C1 segment of cervical spinal cord (tissue), 14 donors: ENCODE results near the gene BIRC6.
"Not testable (repeated sequence)": the region's sequence is repeated elsewhere in the genome, so short reads cannot be mapped to it uniquely, and the experiment has no call there.

Experiments used
- DNase-seq, 14 donors: peaks; one replicate each; lab custom pipeline; 2025; lab: John Stamatoyannopoulos, UW

The BIRC6 gene

DNA sequence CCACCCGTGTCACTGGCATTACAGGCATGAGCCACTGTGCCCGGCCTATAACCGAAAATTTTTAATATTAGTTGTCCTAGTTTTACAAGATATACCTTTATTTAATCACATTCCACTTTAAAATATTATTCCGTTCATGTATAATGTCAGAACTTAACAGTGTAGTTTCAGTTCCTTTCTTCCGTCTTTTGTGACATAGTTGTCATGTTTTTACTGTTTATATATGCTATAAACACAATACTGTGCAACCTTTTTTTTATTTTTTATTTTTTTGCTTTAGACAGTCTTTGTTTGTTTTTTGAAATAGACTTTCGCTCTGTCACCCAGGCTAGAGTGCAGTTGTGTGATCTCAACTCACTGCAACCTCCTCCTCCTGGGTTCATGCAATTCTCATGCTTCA, 141.5 kb downstream of the BIRC6 start:
- no peak for DNase-seq

DNA sequence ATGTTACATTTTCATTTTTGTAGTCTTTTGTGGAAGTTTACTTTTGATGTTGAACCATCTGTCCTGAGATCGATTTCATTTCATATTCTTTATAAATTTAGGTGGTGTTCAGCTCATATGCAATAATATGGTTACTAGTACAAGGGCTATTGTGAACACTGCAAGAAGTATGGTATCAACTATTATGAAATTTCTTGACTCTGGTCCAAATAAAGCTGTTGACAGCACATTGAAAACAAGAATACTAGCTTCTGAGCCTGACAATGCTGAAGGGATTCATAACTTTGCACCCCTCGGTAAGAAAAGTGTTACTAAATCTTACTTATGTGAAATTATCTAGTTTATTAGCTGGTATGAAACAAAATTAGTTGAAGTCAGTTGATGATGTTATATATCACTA, 146.1 kb downstream of the BIRC6 start:
- no peak for DNase-seq

DNA sequence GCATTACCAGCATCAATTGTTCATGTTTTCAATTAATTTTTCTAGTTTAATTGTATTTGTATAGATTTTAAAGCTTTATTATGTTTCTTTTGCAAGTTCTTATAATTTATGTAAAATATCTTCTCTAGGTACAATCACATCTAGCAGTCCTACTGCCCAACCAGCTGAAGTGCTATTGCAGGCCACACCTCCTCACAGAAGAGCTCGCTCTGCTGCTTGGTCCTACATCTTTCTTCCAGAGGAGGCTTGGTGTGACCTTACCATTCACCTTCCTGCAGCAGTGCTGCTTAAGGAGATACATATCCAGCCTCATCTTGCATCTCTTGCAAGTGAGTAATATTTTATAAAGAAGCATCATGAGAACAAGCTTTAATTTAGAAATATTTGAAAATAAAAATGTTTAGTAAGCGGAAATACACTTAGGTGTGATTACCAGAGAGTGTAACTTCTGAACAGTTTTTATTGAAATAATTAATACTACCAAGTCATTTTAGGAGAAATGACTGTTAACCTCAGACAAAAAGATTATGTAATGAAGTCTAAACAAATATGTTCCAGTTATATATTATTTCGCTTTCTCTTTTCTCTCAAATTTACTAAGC, 148.2 kb downstream of the BIRC6 start:
- DNase-seq, result no peak

DNA sequence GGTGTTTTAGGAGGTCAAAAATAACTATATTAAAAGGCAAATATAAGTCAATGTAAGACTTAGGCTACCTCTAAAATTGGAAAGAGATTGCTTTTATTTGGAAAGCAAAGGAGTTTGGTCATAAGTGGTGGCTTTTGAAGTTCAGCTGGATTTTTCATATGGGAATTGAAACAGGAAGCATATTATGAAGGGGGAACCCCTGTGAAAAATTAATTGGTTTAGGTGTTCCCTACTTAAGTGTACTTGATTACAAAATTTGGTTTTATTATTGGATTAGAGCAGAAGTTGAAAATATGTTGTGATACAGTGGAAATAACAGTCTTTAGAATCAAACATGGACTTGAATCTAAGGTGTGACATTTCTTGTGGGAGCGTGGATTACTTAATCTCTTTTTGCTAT, 149.6 kb downstream of the BIRC6 start:
- DNase-seq, result no peak

DNA sequence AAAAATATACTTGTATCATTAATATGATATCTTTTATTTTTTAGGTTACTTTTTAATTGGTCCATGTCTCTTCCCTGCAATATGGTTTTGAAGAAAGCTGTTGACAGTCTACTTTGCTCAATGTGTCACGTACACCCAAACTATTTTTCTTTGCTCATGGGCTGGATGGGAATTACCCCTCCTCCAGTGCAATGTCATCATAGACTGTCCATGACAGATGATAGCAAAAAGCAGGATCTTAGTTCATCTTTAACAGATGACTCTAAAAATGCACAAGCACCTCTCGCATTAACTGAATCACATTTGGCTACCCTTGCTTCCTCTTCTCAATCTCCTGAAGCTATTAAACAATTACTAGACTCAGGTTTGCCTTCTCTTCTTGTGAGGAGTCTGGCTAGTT, 158.1 kb downstream of the BIRC6 start:
- DNase-seq, result no peak

DNA sequence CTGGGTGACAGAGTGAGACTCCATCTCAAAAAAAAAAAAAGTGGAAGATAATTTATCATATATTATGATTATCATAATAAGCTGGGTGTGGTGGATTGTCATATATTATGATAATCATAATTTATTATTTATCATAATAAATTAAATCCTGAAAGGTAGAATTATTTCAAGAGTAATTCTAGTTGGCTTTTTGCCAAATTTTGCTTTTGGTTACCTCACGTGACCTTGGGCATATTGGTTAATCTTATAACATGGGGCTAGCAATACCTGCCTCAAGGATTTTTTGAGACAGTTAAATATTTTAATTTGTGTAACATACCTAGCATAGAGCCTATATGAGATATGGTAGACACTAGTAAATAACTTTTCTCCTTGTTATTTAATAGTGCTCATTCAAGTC, 159.7 kb downstream of the BIRC6 start:
- no peak for DNase-seq

DNA sequence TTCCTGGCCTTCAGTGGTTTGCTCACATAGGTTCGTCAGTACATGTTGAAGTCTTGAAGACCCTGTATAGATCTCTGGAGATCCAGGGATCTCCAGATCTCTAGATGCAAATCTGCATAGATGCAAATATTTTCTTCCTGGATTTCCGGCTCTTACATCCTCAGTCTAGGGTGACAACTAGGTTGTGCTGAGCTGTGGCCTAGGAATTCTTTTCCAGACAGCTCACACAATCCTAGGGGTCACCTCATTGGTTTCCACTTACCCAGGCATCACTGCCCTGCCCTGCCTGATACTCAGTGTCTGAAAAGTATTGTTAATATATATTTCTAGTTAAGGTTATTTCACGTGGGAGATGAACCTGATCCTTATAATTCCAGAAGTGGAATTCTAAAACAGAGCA, 165.9 kb downstream of the BIRC6 start:
- DNase-seq, result no peak

DNA sequence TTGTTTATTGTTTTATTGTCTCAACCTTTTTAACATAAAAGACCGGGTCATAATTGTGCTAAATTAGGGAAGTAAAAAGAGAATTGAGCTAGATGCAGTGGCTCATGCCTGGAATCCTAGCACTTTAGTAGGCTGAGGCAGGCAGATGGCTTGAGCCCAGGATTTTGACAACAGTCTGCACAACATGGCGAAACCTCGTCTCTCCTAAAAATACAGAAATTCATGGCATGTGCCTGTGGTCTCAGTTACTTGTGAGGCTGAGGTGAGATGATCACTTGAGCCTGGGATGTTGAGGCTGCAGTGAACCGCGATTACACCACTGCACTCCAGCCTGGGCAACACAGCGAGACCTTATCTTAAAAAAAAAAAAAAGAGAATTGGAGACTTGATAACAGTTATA, 166.9 kb downstream of the BIRC6 start:
- DNase-seq, result no peak

DNA sequence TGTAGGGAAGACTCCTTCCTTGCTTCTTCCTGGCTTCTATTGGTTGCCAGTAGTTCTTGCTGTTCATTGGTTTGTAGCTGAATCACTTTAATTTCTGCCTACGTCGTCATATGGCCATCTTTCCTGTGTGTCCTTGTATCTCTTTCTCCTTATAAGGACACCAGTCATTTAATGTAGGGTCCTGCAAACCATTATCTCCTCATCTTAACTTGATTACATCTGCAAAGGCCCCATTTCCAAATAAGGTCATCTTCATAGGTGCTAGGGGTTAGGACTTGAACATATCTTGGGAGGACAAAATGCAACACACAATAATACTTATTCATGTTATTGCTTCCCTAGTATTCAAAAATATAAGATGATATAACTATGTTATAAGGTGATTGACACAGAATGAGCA, 175.5 kb downstream of the BIRC6 start:
- no peak for DNase-seq

DNA sequence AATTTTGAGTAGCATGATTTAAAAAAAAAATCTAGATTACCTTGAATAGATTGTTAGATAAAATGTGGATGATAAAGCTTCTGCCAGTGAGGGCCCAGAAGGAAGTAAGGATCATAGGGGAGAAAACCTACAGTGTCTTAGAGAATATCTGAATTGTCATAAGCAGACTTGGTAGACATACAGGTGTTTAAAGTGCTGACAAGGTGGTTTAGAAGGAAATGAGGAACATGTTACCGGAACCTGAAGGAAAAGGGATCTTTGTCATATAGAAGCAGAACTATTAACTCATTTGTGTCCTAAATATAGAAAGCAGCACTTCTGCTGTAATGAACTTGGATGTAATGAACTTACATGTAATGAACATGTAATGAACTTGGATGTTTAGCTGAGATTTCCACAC, 176.1 kb downstream of the BIRC6 start:
- DNase-seq, result no peak

DNA sequence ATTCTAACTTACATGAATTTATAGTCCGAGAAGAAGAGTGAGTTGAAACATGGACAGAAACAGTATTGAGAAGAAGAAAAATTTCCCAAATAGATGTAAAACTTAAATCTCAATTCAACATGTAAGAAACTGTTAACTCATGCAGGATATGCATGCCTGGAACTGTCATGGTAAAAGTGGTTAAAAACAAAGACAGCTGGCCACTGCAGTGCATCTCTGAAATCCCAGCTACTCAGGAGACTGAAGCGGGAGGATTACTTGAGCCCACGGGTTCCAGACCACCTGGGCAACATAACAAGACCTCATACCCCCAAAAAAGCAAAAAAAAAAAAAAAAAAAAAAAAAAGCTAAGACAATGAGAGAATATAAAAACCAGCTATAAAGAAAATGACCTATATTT, 178.0 kb downstream of the BIRC6 start:
- no peak for DNase-seq

DNA sequence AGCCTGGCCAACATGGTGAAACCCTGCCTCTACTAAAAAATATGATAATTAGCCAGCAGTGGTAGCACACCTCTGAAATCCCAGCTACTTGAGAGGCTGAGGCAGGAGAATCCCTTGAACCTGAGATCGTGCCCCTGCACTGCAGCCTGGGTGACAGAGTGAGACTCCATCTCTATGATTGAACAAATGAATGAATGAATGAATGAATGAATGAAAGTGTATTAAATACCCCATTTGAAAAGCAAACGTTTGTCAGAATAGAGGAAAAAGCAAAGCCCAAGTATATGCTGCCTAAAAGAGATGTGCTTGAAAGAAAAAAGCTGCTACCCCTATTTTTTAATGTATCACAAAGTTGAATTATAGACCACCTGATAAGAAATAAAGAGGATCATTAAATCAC, 181.9 kb downstream of the BIRC6 start:
- DNase-seq, result no peak

DNA sequence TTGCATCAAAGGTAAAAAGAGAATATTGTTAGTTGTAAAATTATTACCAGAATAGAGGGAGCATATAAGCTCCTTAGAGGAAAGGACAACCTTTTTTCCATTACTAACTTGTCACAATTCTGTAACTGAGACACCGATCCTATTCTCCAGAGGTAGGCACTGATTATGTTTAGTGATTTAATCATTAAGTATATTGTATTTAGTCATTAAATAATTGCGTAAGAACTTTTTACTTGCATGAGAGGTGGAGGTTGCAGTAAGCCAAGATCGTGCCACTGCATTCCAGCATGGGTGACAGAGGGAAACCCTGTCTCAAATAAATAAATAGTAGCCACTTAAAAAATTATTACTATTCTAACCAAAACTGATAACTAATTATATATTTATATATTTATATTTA, 195.7 kb downstream of the BIRC6 start:
- not testable (repeated sequence) for DNase-seq

DNA sequence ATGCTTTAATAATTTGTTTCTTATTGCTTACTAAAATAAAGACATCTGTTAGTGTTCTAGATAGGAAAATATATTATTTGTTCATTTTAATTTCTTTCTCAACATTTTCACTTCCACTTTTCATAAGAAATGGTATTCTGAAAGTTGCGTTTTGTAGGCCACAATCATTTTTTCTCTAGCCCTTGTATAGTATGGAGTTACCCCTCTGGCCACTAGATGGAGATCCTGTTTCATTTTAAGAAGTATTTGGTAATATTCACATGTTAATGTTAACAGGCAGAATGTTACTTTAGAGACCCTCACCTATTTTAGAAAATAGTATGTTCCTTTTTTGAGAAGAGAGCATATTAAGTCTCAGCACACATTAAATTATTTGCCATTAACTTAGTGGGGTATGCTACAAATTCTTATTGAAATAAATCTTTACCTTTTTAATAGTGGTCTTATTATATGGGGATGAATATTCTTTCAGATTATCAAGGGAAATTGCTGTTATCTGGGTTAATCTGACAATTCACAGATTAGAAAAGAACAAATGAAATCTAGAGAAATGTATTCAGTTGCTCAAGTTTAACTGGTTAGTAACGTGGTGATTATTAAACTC, 197.1 kb downstream of the BIRC6 start:
- DNase-seq, result no peak

DNA sequence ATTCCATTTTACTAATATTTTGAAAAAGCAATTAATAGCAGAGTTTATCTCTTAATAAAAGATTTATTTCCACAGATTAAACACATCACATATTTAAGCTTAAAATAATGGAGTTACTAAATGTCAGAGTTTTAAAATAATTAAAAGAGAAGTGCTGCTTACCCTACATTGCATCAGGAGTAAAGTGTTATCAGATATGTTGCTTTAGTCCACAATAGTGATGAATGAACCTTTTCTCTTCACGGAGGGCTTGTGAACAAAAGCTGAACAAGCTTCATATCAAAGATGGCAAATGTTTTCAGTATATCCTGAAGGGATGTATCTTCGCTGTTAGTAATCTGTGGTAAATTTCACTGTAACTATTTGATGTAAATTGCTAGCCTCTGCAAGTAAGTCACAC, 201.7 kb downstream of the BIRC6 start:
- no peak for DNase-seq

DNA sequence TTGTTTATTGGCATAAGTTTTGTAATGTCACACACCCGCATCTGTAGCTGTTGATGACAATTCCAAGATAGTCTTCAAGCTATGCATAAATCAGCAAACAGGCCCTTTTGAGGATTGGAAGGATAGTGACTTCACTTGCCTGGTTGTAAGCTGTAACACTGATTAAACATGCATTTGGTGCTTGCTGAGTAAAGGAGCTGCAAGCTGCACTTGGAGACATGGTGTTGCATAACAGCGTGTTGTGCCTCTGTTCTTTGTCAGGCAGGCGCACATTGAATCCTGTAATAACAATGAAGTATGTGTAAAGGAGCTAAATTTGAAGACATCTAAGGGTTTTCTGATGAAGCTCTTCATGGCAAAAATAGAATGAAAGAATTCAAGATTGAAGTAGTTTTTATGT, 202.3 kb downstream of the BIRC6 start:
- peak in 9 of 14 donors; percentile 5 to 40 (median 13) for DNase-seq

DNA sequence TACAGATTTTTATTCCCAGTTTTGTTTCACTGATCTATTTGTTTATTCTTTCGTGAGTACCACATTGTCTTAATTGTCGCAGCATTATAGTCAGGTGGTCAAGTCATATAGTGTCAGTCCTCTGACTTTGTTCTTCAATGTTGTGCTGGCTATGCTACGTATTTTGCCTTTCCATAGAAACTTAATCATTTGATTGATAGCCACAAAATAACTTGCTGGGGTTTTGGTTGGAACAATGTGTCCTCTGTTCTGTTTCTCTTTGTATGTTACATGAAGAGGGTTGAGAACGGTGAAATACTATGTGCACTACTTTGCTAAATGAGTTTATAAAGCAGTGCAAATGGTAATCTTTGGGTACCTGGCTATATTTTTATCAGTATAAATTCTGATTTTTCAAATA, 206.1 kb downstream of the BIRC6 start:
- no peak for DNase-seq

DNA sequence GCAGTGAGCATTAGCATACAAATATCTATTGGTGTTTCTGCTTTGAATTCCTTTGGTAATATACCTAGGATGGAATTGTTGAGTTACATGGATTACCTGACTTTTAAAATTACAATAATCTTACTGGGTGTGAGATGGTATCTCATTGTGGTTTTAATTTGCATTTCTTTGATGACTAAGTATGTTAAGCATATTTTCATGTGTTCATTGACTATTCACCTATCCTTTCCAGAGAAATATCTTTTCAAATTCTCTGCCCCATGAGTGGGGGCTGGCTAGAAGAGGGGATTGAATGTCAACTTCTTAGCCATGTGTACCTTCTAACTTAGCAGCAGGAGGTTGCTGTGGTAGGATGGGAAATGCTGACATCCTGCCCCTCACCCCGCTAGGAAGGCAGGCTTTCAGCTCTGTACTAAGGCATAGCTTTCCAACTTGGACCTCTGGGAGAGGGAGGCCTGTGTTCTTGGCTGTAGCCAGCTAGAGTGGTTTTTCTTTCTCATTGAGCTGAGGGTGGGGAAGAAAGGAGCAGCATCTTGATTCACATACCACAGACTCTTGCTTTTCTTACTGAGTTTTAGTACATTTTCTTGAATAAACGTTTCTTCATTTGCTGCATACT, 207.7 kb downstream of the BIRC6 start:
- DNase-seq, result no peak

DNA sequence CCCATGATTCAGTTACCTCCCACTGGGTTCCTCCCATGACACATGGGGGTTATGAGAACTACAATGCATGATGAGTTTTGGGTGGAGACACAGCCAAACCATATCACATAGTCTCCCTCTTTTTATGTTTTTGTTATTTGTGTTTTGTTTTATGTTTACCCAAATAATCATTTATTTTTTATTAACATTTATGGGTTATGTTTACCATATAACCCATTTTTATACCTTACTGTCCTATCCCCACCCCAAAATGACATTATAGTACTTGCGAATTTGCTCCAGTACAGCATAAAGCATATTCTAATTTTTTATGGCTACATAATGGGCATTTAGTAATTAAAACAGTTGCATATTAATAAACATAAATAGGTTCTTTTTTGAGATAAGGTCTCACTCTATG, 209.1 kb downstream of the BIRC6 start:
- DNase-seq, result no peak

DNA sequence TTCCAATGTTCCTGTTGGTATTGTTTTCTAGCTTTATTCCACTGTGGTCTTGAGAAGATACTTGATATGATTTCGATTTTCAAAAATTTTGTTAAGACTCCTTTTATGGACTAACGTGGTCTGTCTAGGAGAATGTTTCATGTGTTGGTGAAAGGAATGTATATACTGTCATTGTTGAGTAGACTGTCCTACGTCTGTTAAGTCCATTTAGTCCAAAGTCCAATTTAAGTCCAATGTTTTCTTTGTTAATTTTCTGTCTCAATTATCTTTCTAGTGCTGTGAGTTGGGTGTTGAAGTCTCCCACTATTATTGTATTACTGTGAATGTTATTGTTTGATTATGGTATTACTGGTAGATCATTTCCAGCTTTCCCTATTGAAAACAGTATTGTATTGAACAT, 215.2 kb downstream of the BIRC6 start:
- DNase-seq, result no peak

DNA sequence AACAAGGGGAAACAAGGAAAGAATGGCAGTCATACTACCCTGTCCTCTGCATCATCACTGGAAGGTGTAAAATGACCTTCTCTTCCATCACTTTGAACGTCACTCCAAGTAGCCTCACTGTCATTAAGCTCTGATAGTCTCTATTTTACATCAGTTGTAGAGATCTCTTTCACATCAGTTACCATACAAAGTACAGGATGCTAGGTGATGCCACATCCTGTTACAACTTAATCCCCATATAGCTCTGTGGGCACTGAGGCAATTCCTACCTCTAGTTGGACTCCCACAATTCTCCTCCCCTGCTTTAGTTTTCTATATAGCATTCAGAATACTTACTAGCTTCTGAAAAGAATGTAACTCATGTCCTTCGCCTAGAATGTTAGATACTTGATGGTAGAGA, 215.9 kb downstream of the BIRC6 start:
- DNase-seq, result no peak

DNA sequence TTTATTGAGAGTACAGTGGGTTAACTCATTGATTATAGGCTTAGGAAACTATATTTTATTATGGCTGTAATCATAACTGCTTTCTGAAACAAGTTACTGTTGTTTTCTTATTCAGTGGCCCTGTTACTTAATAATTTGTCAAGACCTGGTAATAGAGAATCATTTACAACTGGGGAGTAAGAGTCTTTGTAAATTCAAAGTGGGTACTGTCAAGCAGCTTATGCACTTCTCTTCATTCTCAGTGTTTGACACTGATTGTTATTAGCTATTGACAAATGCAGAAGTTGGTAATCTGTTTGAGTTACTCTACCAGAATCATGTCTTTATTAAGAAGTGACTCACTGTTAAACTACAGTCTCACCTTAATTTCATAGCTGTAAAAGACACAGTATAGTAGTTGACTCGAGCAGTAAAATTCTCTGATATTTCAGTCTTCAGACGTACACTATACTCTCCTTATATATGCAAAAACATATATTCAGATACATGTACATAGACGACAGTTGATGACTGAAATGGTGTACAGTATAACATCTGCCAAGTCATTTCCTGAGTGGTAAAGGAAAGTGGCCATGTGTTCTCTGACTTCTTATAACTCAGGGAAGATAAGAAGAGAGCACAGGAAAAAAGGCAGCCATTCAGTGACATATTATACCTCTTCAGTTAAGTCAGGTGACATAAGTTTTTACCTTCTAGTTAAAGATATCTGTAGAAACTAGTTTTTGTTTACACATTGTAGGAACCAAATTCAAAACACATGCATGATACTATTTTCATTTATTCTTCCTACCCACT, 235.0 kb downstream of the BIRC6 start:
- DNase-seq, result no peak

DNA sequence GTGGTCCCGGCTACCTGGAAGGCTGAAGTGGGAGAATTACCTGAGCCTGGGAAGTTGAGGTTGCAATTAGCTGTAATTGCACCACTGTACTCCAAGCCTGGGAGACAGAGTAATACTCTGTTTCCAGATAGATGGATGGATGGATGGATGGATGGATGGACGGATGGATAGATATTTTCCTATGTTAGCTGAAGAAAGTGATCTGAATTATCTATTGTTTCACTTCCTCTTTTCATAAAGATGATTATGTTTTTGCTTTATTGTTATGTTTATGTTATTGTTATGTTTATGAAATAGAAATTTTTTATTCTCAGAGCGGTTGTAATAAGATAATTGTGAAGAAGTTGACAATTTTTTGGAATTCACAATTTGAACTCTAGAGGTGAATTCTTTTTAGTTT, 237.8 kb downstream of the BIRC6 start:
- no peak for DNase-seq
